GM12872 (cell line): ENCODE measurements around the gene MYO18B.

Source experiments
- TF ChIP-seq, protein P1 (sequence below): IDR thresholded peaks from 3 replicates; pipeline ENCODE4 v1.5.1; 2011; ENCODE audit warnings: low read depth, mild to moderate bottlenecking, low read length, moderate library complexity; ENCODE audit not compliant: insufficient read depth

The MYO18B gene

DNA sequence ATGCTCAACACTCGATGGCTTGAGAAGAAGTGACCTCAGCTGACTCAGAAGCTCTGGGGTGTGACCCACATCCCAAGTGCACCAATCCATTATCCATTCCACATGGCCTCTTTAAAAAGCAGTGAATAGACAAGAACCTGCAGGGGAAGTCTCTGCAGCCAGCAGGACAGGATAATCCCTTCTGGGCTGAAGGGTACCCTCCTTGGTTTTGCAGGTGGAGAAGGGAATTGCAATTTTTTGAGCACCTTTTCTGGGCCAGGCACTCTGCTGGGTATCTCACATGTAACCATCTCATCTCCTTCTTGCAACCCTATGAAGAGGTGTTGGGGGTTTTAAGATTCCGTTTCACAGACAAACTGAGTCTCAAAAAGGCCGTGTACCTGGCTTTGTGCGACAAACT, 76.6 kb downstream of the MYO18B start:
- TF ChIP-seq, protein P1, sequence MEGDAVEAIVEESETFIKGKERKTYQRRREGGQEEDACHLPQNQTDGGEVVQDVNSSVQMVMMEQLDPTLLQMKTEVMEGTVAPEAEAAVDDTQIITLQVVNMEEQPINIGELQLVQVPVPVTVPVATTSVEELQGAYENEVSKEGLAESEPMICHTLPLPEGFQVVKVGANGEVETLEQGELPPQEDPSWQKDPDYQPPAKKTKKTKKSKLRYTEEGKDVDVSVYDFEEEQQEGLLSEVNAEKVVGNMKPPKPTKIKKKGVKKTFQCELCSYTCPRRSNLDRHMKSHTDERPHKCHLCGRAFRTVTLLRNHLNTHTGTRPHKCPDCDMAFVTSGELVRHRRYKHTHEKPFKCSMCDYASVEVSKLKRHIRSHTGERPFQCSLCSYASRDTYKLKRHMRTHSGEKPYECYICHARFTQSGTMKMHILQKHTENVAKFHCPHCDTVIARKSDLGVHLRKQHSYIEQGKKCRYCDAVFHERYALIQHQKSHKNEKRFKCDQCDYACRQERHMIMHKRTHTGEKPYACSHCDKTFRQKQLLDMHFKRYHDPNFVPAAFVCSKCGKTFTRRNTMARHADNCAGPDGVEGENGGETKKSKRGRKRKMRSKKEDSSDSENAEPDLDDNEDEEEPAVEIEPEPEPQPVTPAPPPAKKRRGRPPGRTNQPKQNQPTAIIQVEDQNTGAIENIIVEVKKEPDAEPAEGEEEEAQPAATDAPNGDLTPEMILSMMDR: no peak

GRCh38 chr22:25822344-25822743, 80.4 kb downstream of the MYO18B start:
- TF ChIP-seq, protein P1: no peak

DNA sequence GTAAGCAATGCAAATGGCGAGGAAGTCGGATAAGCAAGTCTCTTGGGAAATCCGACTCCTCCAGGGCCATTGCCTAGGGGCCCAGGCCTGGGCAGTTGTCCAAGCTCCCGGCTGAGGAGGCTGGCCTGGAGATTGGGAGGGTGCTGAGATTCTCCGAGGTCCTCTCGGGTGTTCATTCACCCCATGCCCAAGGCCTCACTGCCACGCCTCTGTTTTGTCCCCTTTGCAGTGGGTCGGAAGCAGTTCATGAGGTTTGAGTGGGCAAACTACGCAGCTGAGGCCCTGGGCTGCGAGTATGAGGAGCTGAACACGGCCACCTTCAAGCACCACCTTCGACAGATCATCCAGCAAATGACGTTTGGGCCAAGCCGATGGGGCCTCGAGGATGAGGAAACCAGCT, 81.3 kb downstream of the MYO18B start:
- TF ChIP-seq, protein P1: no peak

DNA sequence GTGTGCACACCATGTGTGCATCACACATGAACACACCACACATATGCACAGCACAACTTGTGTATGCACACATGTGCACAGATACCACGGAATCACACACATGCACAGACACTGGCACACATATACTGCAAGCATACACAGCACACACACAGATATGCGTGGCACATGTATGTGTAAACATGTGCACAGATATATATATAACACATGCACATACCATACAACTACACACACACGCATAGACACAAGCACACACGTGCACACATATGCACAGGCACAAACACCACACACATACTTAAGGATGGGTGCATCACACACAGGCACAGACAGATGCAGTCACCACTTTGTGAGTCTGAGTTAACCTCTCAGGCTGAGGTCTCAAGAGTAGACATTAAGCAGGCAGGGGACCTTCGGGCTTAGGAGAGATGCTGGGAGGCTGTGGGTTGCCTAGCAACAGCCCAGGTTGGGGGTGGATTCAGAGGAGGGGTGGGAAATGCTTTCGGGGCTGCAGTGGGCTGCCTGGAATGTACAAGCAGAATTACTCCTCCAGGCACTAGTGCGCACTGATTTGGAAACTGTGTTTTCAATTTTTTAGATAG, 82.9 kb downstream of the MYO18B start:
- TF ChIP-seq, protein P1: no peak

DNA sequence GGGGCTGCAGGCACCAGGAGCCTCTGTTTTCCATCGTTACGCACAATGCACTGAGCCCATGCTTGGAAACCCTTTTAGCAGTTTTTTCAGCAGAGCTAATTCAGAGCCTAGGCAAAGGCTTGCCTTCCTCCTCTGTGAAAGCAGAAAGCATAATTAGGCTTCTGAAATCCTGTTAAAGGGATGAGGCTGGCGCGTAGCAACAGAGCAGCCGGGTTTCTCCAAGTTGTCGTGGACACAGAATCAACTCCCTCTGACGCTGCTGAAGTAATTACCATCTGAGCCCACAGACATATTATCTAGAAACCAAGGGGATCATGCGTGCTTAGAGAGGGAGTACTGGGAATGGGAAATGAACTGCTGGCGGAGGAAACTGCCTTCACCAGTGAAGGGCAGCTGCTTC, 85.4 kb downstream of the MYO18B start:
- TF ChIP-seq, protein P1: no peak

- TF ChIP-seq, protein P1: no peak
These were observed 86.4 kb downstream of the MYO18B start for GRCh38 chr22:25828422-25828821.

- TF ChIP-seq, protein P1: no peak
These were observed 87.2 kb downstream of the MYO18B start for GRCh38 chr22:25829237-25829636.
